Hindlimb muscle (tissue), 1 donor: ENCODE measurements around the gene DDHD1. TPM values are rescaled to one million over a fixed set of nuclear protein-coding genes. Genes with fewer than 3 reads are reported as not detected.

Experiments used
- DNase-seq: peaks from one replicate; pipeline ENCODE4 v3.0.0-alpha.2; 2013
- polyA plus RNA-seq: library from polyadenylated mRNA; unstranded; fragments of 120-200 nt; gene quantifications from one replicate; pipeline ENCODE4 v1.2.1, GENCODE V29; 2013; ENCODE audit not compliant: insufficient read length

The DDHD1 gene
- polyA plus RNA-seq, 1 donor: 4.9 TPM

GRCh38 chr14:52987042-52987441 lies 166.1 kb downstream of the DDHD1 start:
- no peak for DNase-seq

Other genes starting within 250 kb of the DDHD1 start
- 80.5 TPM for gene FERMT2, start 202.3 kb downstream of the DDHD1 start, polyA plus RNA-seq